Muscle of leg (tissue), 16 donors: ENCODE results near the gene HAUS5. TPM values are rescaled to one million over a fixed set of nuclear protein-coding genes. Genes with fewer than 3 reads are reported as not detected.
A peak's percentile ranks its signal among the peaks of the same experiment; 100 is the strongest.

Source experiments
- DNase-seq: peaks from one replicate; pipeline ENCODE4 v3.0.0; 2013
- H3K27ac ChIP-seq: one replicate; pipeline ENCODE4 v1.5.1; 2013; ENCODE audit warnings: mild to moderate bottlenecking, low read length, control low read depth
- H3K27me3 ChIP-seq: one replicate; pipeline ENCODE4 v1.6.1; 2013; ENCODE audit warnings: low read length; ENCODE audit not compliant: control insufficient read depth, insufficient read depth
- H3K36me3 ChIP-seq: one replicate; pipeline ENCODE4 v1.6.1; 2013; ENCODE audit warnings: low read length; ENCODE audit not compliant: control insufficient read depth, insufficient read depth
- H3K4me1 ChIP-seq: one replicate; pipeline ENCODE4 v1.6.1; 2013; ENCODE audit warnings: low read length; ENCODE audit not compliant: control insufficient read depth, insufficient read depth
- H3K4me3 ChIP-seq: one replicate; pipeline ENCODE4 v1.5.1; 2013; ENCODE audit warnings: low read length, control low read depth
- H3K9me3 ChIP-seq: replicated peaks from 2 replicates; pipeline ENCODE4 v1.6.1; 2013; ENCODE audit warnings: low read depth, low read length; ENCODE audit not compliant: control insufficient read depth
- WGBS: methylation state at CpG from one replicate; pipeline ENCODE4 v1.1.5; 2013; ENCODE audit warnings: missing lambda C conversion rate; ENCODE audit not compliant: insufficient coverage; 5-methylcytosine and 5-hydroxymethylcytosine counted together
- long read RNA-seq, 11 donors: transcript quantifications; one replicate each; lab custom pipeline, GENCODE V29; 2026
- polyA plus RNA-seq, 8 donors: library from polyadenylated mRNA; unstranded; fragments of 120-200 nt; gene quantifications; one replicate each; pipeline versions ENCODE4 v1.2.1 to v1.2.3, GENCODE V29; 2013; ENCODE audit warnings: inconsistent platforms in 1 of 8, low replicate concordance in 1 of 8; ENCODE audit not compliant: insufficient read length in 8 of 8, insufficient read depth in 1 of 8
- total RNA-seq: library from RNA; stranded (reverse); fragments of 120-200 nt; gene quantifications from one replicate; pipeline ENCODE4 v1.2.4, GENCODE V29; 2013

HAUS5 gene, protein sequence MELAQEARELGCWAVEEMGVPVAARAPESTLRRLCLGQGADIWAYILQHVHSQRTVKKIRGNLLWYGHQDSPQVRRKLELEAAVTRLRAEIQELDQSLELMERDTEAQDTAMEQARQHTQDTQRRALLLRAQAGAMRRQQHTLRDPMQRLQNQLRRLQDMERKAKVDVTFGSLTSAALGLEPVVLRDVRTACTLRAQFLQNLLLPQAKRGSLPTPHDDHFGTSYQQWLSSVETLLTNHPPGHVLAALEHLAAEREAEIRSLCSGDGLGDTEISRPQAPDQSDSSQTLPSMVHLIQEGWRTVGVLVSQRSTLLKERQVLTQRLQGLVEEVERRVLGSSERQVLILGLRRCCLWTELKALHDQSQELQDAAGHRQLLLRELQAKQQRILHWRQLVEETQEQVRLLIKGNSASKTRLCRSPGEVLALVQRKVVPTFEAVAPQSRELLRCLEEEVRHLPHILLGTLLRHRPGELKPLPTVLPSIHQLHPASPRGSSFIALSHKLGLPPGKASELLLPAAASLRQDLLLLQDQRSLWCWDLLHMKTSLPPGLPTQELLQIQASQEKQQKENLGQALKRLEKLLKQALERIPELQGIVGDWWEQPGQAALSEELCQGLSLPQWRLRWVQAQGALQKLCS
- total RNA-seq (9.5 TPM), polyA plus RNA-seq (10 to 100 TPM in 7 of 8 donors, 1 to 10 TPM in 1; 9.4 to 16.1 (median 12.6) TPM)
- long read RNA-seq, donor 1 = 0 reads
- long read RNA-seq, donor 2, partial matches to known transcripts = 0 of 1 reads
- long read RNA-seq, donor 2, other reads (novel, unspliced or antisense) = 0 of 1 reads
- long read RNA-seq, donor 3, full-length matches to known transcripts = 6 of 6 reads
- long read RNA-seq, donor 3, partial matches to known transcripts = 0 of 6 reads
- long read RNA-seq, donor 3, other reads (novel, unspliced or antisense) = 0 of 6 reads
- long read RNA-seq, donor 4, full-length matches to known transcripts = 3 of 3 reads
- long read RNA-seq, donor 4, partial matches to known transcripts = 0 of 3 reads
- long read RNA-seq, donor 4, other reads (novel, unspliced or antisense) = 0 of 3 reads
- long read RNA-seq, donor 5, full-length matches to known transcripts = 7 of 7 reads
- long read RNA-seq, donor 5, partial matches to known transcripts = 0 of 7 reads
- long read RNA-seq, donor 5, other reads (novel, unspliced or antisense) = 0 of 7 reads
- long read RNA-seq, donor 6, full-length matches to known transcripts = 7 of 7 reads
- long read RNA-seq, donor 6, partial matches to known transcripts = 0 of 7 reads
- long read RNA-seq, donor 6, other reads (novel, unspliced or antisense) = 0 of 7 reads
- long read RNA-seq, donor 7 = 0 reads
- long read RNA-seq, donor 8 = 0 reads
- long read RNA-seq, donor 9, partial matches to known transcripts = 0 of 1 reads
- long read RNA-seq, donor 9, other reads (novel, unspliced or antisense) = 0 of 1 reads
- long read RNA-seq, donor 10, partial matches to known transcripts = 0 of 2 reads
- long read RNA-seq, donor 10, other reads (novel, unspliced or antisense) = 0 of 2 reads
- long read RNA-seq, donor 11, partial matches to known transcripts = 0 of 1 reads
- long read RNA-seq, donor 11, other reads (novel, unspliced or antisense) = 0 of 1 reads

DNA sequence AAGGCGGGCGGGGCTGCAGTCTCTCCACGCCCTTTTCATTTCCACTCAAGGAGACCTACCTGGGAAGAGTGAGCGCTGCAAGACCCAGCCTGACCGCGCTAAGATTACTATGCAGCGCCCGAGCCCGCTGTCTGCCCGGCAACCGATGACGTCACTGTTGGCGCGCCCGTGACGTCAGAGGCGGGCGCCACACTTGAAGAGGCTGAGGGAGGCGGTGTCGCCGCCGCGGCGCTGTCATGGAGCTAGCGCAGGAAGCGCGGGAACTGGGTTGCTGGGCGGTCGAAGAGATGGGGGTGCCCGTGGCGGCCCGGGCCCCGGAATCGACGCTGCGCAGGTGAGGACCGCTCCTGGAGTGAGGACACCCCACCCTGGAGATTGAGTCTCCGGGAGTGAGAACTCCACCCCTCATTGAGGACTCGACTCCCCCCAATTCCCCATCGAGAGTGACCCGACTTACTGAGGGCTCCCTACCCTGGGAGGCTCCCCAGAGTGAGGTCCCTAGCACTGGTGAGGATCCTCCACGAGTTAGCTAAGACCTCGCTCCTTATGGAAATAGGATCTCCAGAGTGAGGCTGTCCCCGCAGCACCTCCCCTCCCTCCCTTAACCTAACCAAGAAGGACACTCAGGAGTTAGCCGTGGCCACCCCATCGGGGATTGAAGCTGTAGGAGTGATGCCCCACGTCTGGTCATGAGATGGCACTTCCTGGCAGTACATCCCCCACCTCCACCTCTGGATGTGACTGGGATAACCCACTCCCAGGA is at the start of gene HAUS5:
TSS of gene HAUS5 (plus strand) at position 177 of the 763 bp plus-strand sequence. CDS start at position 237, 60 bp downstream.
- Histone ChIP-seq H3K27ac (no peak within 1 kb of the TSS), H3K9me3 (peaks cover 3% of the 10 kb centered on the region), H3K4me1 (peaks cover 15% of the 10 kb centered on the region), H3K36me3 (peaks cover 21% of the 10 kb centered on the region), H3K27me3 (no peaks in the 10 kb centered on the region), H3K4me3 (peak within 1 kb of the TSS; percentile 95)
- WGBS = 0% methylated on average over 30 of the region's 47 CpGs
- DNase-seq = peak; percentile 96

DNA sequence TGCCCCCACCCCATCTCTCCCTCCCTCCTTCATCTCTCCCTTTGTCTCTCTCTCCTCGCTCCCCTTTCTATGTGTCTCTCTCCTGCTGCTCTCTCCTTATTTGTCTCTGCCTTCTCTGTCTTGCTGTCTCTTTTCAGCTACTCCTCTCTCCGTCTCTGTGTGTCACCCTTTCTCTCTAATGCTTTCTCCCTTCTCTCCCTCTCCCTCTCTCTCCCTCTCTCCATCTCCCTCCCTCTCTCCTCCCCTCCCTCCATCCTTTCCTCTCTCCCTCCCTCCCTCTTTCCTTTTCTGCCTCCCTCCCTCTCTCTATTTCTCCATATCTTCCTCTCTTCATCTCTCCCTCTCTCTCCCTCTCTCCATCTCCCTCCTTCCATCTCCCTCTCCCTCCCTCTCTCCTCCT is 49.8 kb upstream of the HAUS5 start:
- Histone ChIP-seq H3K4me3 (no peak overlapping the region), H3K27me3 (peaks cover 36% of the 10 kb centered on the region), H3K27ac (no peak overlapping the region), H3K36me3 (no peaks in the 10 kb centered on the region), H3K4me1 (no peaks in the 10 kb centered on the region), H3K9me3 (no peaks in the 10 kb centered on the region)
- 60% methylated on average over 2 of the region's 2 CpGs for WGBS
- no peak for DNase-seq

DNA sequence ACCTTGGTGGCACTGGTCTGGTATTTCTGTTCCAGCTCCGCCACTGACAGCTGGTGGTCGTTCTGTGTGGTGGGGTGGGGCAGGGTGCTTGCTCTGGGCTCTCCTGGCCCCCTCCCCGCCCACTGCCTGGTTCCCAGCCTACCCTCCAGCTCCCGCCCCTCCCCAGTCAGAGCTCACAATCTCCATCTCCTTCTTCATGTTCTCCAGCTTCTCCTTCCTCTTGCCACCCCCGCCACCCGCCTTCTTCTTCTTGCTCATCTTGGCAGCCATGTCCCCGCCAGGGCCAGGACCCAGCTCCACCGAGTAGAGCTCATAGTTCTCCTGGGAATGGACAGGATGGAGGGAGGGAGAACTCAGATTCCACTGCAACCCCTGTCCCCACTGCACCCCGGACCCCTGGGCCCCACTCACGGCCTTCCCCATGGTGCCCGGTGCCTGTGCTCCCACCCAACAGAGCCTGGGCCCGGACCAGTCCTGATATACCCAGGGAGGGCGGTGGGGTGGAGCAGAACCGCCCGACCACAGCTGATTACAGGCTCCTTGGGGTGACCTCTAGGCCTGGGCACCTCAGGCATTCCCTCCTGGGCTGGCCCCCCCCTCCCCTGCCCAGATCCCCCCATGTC is 49.2 kb upstream of the HAUS5 start, which contains the start of gene ATP4A:
TSS of gene ATP4A (minus strand) at position 452 of the 623 bp plus-strand sequence. CDS start at position 423, 29 bp downstream.
- H3K27me3 ChIP-seq = peaks cover 32% of the 10 kb centered on the region

GRCh38 chr19:35565016-35565856 is 47.3 kb upstream of the HAUS5 start:
- H3K4me1 ChIP-seq = no peaks in the 10 kb centered on the region
- DNase-seq = no peak
- H3K9me3 ChIP-seq = no peaks in the 10 kb centered on the region
- no peak overlapping the region for H3K27ac ChIP-seq
- no peaks in the 10 kb centered on the region for H3K36me3 ChIP-seq
- 80% methylated on average over 8 of the region's 12 CpGs for WGBS
- peaks cover 14% of the 10 kb centered on the region for H3K27me3 ChIP-seq
- no peak overlapping the region for H3K4me3 ChIP-seq

More for the DNA sequence above, 49.2 kb upstream of the HAUS5 start, which contains the start of gene ATP4A:
- H3K36me3 ChIP-seq = no peaks in the 10 kb centered on the region
- no peaks in the 10 kb centered on the region for H3K9me3 ChIP-seq
- H3K27ac ChIP-seq = no peak within 1 kb of the TSS
- WGBS = 82% methylated on average over 7 of the region's 15 CpGs
- no peak for DNase-seq
- no peaks in the 10 kb centered on the region for H3K4me1 ChIP-seq
- H3K4me3 ChIP-seq = no peak within 1 kb of the TSS

DNA sequence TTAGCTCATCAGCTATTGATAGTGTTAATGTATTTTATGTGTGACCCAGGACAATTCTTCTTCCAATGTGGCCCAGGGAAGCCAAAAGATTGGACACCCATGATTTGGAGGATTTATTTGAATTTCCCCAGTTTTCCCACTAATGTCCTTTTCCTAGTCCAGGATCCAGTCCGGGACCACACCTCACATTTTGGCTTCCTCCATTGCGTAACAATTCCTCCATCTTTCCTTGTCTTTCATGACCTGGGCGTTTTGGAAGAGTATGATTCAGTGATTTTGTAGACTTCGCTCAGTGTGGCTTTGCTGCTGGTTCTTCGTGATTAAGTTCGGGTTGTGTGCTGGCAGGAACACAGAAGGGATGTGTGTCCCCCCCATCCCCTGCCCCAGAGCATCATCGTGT is 45.8 kb upstream of the HAUS5 start:
- H3K27me3 ChIP-seq = peaks cover 5% of the 10 kb centered on the region
- no peaks in the 10 kb centered on the region for H3K4me1 ChIP-seq
- no peaks in the 10 kb centered on the region for H3K36me3 ChIP-seq
- no peak for DNase-seq
- WGBS = 70% methylated on average over 2 of the region's 7 CpGs
- no peaks in the 10 kb centered on the region for H3K9me3 ChIP-seq
- H3K27ac ChIP-seq = no peak overlapping the region
- H3K4me3 ChIP-seq = no peak overlapping the region

- no peak for DNase-seq
- WGBS = 60% methylated on average over 5 of the region's 5 CpGs
- no peaks in the 10 kb centered on the region for H3K9me3 ChIP-seq
Observed at GRCh38 chr19:35569281-35569781, 43.2 kb upstream of the HAUS5 start.

DNA sequence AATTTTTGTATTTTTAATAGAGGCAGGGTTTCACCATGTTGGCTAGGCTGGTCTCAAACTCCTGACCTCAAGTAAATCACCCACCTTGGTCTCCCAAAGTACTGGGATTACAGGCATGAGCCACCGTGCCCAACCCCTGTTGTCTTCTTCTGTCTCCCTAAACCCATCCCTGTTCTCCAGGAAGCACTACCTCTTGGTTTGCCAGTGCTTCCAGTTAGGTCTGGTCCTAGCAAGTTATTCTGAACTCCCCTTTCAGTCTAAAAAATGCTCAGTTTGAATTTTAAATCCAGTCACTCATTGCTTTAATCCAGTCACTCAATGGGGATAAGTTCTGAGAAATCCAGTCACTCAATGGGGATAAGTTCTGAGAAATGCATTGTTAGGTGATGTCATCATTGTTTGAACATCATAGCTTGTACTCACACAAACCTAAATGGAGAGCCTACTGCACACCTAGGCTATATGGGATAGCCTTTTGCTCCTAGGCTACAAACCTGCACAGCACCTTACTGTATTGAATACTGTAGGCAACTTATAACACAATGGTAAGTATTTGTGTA is 41.0 kb upstream of the HAUS5 start:
- Histone ChIP-seq H3K27ac (no peak overlapping the region), H3K4me1 (no peaks in the 10 kb centered on the region), H3K36me3 (no peaks in the 10 kb centered on the region), H3K4me3 (no peak overlapping the region), H3K27me3 (peaks cover 2% of the 10 kb centered on the region), H3K9me3 (peaks cover 10% of the 10 kb centered on the region)
- WGBS = 89% methylated on average over 1 of the region's 1 CpG
- no peak for DNase-seq

More at GRCh38 chr19:35569281-35569781, 43.2 kb upstream of the HAUS5 start:
- Histone ChIP-seq H3K27ac (no peak overlapping the region), H3K4me3 (no peak overlapping the region), H3K36me3 (no peaks in the 10 kb centered on the region), H3K4me1 (no peaks in the 10 kb centered on the region), H3K27me3 (peaks cover 2% of the 10 kb centered on the region)
